NT2/D1 (cell line): ENCODE data around the gene CDKN2D.
"Not testable (repeated sequence)": the region's sequence is repeated elsewhere in the genome, so short reads cannot be mapped to it uniquely, and the experiment has no call there.

Experiments used
- DNase-seq: peaks from one replicate; pipeline ENCODE4 v3.0.0-alpha.2; 2011; ENCODE audit warnings: low read depth, low spot score
- H3K27me3 ChIP-seq: 2 replicates; pipeline ENCODE4 v1.6.0; 2011; ENCODE audit warnings: mild to moderate bottlenecking; ENCODE audit not compliant: insufficient read length, insufficient read depth
- H3K36me3 ChIP-seq: 2 replicates; pipeline ENCODE4 v1.6.1; 2011; ENCODE audit warnings: mild to moderate bottlenecking, low read length, mixed read lengths; ENCODE audit not compliant: insufficient read depth, insufficient read length
- H3K4me1 ChIP-seq: 2 replicates; pipeline ENCODE4 v1.5.1; 2011; ENCODE audit not compliant: insufficient read depth, insufficient read length
- H3K4me3 ChIP-seq: 2 replicates; pipeline ENCODE4 v1.5.1; 2011; ENCODE audit warnings: low read depth; ENCODE audit not compliant: insufficient read length
- H3K9ac ChIP-seq: 2 replicates; pipeline ENCODE4 v1.6.0; 2011; ENCODE audit warnings: low read depth; ENCODE audit not compliant: insufficient read length
- H3K9me3 ChIP-seq: 2 replicates; pipeline ENCODE4 v1.5.1; 2011; ENCODE audit warnings: mild to moderate bottlenecking, low read length; ENCODE audit not compliant: insufficient read depth
- SUZ12 ChIP-seq: IDR thresholded peaks from 2 replicates; pipeline ENCODE4 v1.6.1; 2011; ENCODE audit not compliant: insufficient read length, insufficient read depth; ENCODE audit errors: extremely low read depth
- YY1 ChIP-seq: IDR thresholded peaks from 2 replicates; pipeline ENCODE4 v1.6.1; 2011; ENCODE audit not compliant: insufficient read length, insufficient read depth
- ZNF274 ChIP-seq: IDR thresholded peaks from 2 replicates; pipeline ENCODE4 v1.6.1; 2011; ENCODE audit warnings: mild to moderate bottlenecking, low read depth, low read length

Gene CDKN2D

GRCh38 chr19:10538204-10538983 lies 30.4 kb downstream of the CDKN2D start:
- H3K27me3 ChIP-seq, result no peaks in the 10 kb centered on the region
- H3K9me3 ChIP-seq, result no peaks in the 10 kb centered on the region
- peaks cover 8% of the 10 kb centered on the region for H3K4me1 ChIP-seq
- H3K9ac ChIP-seq, result no peak overlapping the region
- no peak overlapping the region for H3K4me3 ChIP-seq
- H3K36me3 ChIP-seq, result no peaks in the 10 kb centered on the region
- TF ChIP-seq ZNF274, result no peak
- no peak for TF ChIP-seq SUZ12
- no peak for TF ChIP-seq YY1
- no peak for DNase-seq

GRCh38 chr19:10537668-10538067 lies 31.1 kb downstream of the CDKN2D start:
- no peak for TF ChIP-seq SUZ12
- no peak for TF ChIP-seq YY1
- no peak for TF ChIP-seq ZNF274

DNA sequence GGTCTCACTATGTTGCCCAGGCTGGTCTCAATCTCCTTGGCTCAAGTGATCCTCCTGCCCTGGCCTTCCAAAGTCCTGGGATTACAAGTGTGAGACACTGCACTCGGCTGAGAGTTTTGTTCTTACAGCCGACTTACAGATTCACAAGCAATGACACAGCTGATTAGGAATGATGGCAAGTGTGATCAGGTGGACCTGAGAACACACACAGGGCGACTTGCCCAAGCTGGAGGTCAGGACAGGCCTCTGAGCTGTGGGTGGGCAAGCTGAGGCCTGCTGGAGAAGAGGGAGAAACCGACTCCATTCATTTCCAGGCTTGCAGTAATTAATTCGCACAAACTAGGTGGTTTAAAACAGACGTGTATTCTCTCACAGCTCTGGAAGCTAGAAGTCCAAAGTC lies 33.2 kb downstream of the CDKN2D start:
- no peak overlapping the region for H3K4me3 ChIP-seq
- H3K4me1 ChIP-seq, result peaks cover 5% of the 10 kb centered on the region
- H3K27me3 ChIP-seq, result no peaks in the 10 kb centered on the region
- no peak for DNase-seq
- peaks cover 6% of the 10 kb centered on the region; the same call in 1 of the 2 replicates for H3K9me3 ChIP-seq
- H3K9ac ChIP-seq, result no peak overlapping the region
- TF ChIP-seq SUZ12, result no peak
- no peak for TF ChIP-seq ZNF274
- TF ChIP-seq YY1, result no peak
- H3K36me3 ChIP-seq, result no peaks in the 10 kb centered on the region

More at GRCh38 chr19:10537668-10538067, 31.1 kb downstream of the CDKN2D start:
- DNase-seq, result no peak
- Histone ChIP-seq H3K9ac (no peak overlapping the region), H3K4me3 (no peak overlapping the region), H3K27me3 (no peaks in the 10 kb centered on the region), H3K4me1 (peaks cover 5% of the 10 kb centered on the region), H3K36me3 (no peaks in the 10 kb centered on the region), H3K9me3 (no peaks in the 10 kb centered on the region)

GRCh38 chr19:10533646-10534386 lies 35.0 kb downstream of the CDKN2D start:
- Histone ChIP-seq H3K4me1 (peaks cover 5% of the 10 kb centered on the region), H3K27me3 (no peaks in the 10 kb centered on the region), H3K36me3 (no peaks in the 10 kb centered on the region), H3K4me3 (no peak overlapping the region), H3K9me3 (peaks cover 6% of the 10 kb centered on the region; the same call in 1 of the 2 replicates), H3K9ac (no peak overlapping the region)
- no peak for DNase-seq
- TF ChIP-seq YY1 (no peak), SUZ12 (no peak), ZNF274 (no peak)

DNA sequence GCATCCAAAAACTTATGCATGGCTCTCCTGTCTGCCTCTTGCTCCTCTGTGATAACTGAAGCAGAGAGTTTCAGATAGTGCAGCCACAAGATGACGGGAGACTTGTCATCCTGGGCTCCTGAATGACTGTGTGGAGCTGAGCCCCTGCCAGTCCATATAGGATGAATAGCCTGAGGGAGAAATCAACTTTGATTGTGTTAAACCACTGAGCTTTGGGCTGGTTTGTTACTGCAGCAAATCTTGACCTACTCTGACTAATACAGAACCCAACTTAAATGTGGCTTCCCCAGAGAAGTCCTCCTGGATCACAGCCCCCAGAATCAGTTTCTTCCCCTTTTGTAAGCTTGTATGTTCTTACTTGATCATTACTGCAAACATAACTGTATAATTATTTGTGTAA lies 36.3 kb downstream of the CDKN2D start:
- H3K36me3 ChIP-seq, result no peaks in the 10 kb centered on the region
- no peaks in the 10 kb centered on the region for H3K27me3 ChIP-seq
- H3K4me3 ChIP-seq, result no peak overlapping the region
- H3K9me3 ChIP-seq, result peaks cover 6% of the 10 kb centered on the region; the same call in 1 of the 2 replicates
- DNase-seq, result no peak
- H3K9ac ChIP-seq, result no peak overlapping the region
- H3K4me1 ChIP-seq, result peaks cover 5% of the 10 kb centered on the region
- TF ChIP-seq ZNF274 (no peak), SUZ12 (no peak), YY1 (no peak)

- not testable (repeated sequence) for H3K9me3 ChIP-seq, H3K36me3 ChIP-seq, H3K27me3 ChIP-seq, DNase-seq, H3K4me3 ChIP-seq, H3K9ac ChIP-seq, H3K4me1 ChIP-seq
Observed at GRCh38 chr19:10526887-10527286, 41.9 kb downstream of the CDKN2D start.

DNA sequence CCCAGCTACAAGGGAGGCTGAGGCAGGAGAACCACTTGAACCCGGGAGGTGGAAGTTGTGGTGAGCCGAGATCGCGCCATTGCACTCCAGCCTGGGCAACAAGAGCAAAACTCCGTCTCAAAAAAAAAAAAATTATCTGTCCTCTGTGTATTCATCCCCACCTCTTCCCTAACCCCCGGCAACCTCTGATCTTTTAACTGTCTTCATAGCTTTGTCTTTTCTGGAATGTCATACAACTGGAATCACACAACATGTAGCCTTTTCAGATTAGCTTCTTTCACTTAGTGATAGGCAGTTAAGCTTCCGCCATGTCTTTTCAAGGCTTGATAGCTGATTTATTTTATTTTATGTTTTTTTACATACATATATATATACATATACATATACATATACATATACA lies 43.1 kb downstream of the CDKN2D start:
- H3K9ac ChIP-seq, result no peak overlapping the region
- DNase-seq, result no peak
- no peaks in the 10 kb centered on the region for H3K4me1 ChIP-seq
- no peaks in the 10 kb centered on the region for H3K9me3 ChIP-seq
- no peaks in the 10 kb centered on the region for H3K27me3 ChIP-seq
- no peak for TF ChIP-seq SUZ12
- no peak for TF ChIP-seq YY1
- no peak for TF ChIP-seq ZNF274
- no peak overlapping the region for H3K4me3 ChIP-seq
- no peaks in the 10 kb centered on the region for H3K36me3 ChIP-seq
